HG02678 (cell line): ENCODE measurements around the gene B9D1.

ENCODE experiments used
- ATAC-seq: cut with Tn5 transposase; IDR thresholded peaks from one replicate; pipeline ENCODE4 v1.9.1; 2021; ENCODE audit warnings: mild to moderate bottlenecking, moderate library complexity; ENCODE audit not compliant: unreplicated experiment

Gene B9D1

DNA sequence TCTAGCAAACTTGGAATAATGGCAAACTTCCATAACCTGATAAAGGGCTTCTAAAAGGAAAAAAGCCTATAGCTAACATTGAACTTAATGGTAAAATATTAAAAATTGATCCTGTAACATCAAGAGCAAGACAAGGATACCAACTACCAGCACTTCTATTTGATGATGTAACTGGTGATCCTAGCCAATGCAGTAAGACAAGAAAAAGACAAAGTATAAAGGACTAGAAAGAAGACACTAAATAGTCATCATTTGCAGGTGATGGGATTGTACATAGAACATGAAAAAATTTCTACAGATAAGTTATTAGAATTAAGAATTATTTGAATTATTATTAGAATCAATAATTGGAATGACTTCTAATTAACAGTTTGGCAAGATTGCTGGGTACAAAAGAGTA lies 37.0 kb downstream of the B9D1 start:
- ATAC-seq, result no peak

DNA sequence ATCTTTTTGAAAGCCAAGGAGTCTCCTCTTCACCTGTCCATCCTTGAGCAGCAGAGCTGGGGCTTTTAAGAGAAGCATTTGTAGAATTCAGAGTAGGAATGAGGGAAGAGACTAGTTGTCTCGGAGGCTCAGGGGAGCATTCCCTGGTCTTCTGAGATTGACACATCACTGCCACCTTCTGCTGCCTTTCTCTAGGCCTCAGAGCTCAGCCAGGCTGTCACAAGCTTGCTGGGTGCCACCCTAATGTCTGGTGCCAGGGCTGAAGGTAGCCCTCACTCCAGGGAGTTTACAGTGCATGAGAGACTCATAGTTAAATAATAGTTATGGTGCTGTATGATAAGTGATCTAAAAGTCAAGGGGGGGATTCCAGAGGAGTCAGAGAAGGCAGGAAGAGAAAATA lies 39.7 kb downstream of the B9D1 start:
- ATAC-seq, result no peak

- no peak for ATAC-seq
Observed at GRCh38 chr17:19322129-19322505, 40.4 kb downstream of the B9D1 start.

GRCh38 chr17:19321481-19322128 lies 40.9 kb downstream of the B9D1 start:
- ATAC-seq, result no peak

DNA sequence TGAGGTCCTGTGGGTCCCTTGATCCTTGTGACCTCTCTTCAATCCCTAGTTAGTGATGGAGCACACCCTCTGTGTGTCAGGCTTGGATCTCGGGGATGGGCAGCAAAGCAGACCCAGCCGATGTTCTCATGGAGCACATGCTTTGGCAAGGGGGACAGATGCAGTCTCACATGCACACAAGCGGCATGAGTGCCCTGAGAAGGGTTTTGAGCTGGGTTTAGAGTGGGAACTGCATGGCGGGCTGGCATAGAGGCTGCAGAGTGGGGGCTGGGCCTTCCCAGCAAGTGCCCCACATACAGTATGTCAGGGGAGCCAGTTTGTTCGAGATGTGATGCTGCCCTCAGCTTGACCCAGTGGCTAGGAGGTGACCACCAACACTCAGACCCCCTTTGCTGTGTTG lies 41.6 kb downstream of the B9D1 start:
- ATAC-seq, result no peak

DNA sequence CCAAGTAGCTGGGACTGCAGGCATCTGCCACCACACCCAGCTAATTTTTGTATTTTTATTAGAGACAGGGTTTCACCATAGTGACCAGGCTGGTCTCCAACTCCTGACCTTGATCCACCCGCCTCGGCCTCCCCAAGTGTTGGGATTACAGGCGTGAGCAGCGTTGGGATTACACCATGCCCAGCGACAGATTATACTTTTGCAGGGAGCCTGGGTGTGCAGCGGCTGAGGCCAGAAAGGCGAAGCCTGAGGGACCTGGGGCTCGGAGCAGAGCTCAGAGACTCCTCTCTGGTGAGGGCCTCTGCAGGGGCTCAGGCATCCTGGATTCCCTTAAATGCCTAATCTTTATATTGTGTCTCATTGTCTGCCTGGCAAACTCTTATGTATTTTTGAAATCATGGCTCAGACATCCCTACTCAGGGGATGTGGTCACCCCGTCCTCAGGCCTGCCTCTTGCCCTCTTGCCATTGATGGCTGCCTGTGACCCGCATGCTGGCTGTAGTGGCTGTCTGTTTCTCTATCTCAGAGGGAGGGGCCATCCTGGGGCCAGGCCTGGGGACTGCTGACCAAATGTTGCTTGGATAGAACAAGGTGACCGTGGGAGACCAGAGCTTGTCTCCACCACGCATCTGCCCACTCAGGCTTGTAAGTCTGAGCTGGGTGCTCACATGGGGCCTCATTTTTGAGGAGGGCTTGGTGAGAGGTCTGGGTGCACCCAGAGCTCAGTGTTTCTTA lies 42.6 kb downstream of the B9D1 start:
- no peak for ATAC-seq

DNA sequence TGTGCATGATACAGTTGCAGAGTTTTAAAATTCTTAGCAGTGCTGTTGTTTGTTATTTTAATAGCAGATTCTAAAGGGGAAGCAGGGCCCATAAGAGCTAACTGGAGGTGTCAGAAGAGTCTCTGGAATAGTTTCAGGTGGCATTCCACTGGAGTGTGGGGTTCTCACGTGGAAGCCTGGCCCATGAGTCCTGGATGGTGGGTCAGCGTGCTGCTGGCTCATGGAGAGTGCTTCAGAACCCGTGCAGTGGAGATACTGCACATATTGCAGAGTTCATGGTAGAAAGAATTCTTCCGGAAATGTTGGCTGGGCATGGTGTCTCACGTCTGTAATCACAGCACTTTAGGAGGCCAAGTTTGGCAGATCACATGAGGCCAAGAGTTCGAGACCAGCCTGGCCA lies 43.9 kb downstream of the B9D1 start:
- no peak for ATAC-seq

DNA sequence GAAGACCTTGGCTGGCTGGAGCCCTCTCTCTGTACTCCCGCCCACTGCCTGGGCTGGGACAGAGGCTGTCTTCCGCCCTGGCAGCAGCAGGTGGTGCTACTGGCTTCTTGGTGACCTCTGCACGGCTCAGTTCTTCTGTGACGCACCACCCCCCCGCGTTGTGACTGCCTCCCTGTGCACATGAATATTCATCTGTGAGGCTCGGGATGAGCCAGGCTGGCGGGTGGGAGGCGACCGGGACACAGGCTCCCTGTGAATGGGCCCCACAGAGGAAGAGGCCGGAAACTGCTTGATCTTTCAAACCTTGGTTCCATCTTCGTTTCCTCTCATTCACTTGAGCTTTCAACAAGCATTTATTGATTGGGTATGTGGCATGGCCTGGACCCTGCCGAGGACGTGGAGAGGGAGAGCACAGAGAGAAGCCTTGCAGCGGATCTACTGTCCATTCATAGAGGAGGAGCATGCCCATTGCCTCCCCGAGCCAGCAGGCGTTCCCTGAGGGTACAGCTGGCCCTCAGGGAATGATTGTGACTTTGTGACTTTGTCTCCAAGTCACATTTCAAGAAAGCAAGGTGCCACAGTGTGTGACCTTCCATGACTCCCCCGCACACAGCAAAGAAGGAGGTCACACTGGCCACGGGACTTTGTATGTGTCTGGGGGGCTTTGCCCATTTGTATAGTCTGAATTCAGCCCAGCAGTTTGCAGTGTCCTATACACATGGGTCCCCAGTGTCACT lies 45.0 kb downstream of the B9D1 start:
- peak; percentile 72 for ATAC-seq

GRCh38 chr17:19316761-19317358 lies 45.7 kb downstream of the B9D1 start:
- no peak for ATAC-seq

DNA sequence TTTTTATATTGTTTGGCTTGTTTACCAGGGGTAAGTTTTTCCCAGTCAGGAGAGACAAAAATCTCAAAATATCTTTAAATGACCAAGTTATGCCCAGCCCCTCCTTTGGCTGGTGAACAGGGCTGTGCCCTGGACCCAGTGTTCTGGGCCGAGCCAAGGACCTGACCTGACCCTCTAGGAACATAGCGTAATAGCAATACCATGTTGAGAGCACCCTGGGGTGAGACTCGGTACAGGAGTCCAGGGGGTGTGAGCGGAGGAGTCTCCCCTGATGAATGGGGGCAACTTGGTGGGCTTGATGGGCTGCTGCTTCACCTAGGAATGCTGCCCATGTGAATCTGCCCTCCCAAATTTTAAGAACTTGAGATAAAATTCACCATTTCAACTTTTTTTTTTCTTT lies 47.4 kb downstream of the B9D1 start:
- ATAC-seq, result no peak

DNA sequence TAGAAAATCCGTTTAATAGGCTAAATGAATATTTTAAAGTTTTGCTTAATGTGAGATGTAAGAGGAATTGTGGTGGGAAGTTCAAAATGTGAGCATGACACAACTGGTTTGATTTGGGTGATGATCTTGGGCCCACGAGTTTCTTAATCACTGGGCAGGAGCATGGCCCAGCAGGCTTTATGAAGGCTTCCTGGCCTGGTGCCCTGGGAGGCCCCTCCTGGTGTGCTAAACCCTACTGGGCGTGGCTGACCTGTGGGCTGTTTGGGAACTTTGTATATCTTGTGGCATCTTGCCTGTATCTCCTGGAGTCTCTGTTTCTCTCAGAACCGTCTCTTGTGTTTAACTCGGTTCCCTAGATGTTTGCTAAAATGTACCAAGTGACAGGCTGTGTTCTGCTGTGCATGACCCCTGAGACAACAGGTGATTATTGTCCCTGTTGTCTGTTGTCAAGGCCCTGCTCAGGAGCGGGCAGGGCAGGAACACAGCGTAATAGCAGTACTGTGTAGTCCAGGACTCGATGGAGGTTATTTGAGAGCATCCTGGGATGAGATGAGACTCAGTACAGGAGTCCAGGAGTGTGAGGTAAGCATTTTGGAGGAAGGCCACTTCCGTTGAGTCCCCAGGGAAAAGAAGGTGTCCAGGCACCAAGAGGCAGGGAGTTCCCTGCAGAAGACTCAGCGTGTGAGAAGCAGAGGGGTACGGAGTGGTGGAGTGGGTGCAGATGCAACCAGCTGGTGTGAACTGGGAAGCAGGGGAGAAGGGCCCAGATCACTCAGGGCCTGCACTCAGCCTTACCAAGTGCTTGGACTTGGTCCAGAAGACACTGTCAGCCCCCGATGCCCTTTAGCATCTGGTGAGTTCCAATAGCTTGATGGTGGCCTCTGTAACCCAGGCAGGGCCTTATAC lies 48.5 kb downstream of the B9D1 start:
- ATAC-seq, result no peak

GRCh38 chr17:19313066-19313745 lies 49.3 kb downstream of the B9D1 start:
- no peak for ATAC-seq

- no peak for ATAC-seq
Observed at GRCh38 chr17:19312406-19312805, 50.1 kb downstream of the B9D1 start.

- ATAC-seq, result no peak
Observed at GRCh38 chr17:19311421-19312215, 50.9 kb downstream of the B9D1 start.

GRCh38 chr17:19311016-19311415 lies 51.5 kb downstream of the B9D1 start:
- no peak for ATAC-seq

GRCh38 chr17:19310151-19310550 lies 52.4 kb downstream of the B9D1 start:
- ATAC-seq, result no peak

GRCh38 chr17:19309701-19310100 lies 52.8 kb downstream of the B9D1 start:
- ATAC-seq, result no peak

DNA sequence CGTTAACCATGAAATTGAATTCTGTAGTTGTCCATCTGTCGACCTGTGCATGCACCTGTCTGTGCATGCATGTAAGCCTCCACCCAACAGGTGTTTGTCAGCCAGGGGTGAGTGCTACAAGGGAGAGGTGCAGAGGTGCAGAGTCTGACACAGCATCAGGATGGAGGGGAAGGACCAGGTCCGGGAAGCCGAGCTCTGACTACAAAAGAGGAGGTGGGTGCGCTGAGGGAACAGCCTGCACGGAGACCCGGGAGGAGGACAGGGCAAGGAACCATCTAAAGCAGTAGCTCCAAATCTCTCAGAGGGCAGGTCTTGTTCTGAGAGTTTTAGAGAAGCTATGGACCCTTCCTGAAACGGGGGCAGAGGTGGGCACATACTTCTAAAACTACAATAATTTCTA lies 54.1 kb downstream of the B9D1 start:
- ATAC-seq, result no peak

- ATAC-seq, result no peak
Observed at GRCh38 chr17:19307521-19307920, 55.0 kb downstream of the B9D1 start.
